Activated naive CD4-positive, alpha-beta T cell (primary cell): ENCODE data around the gene ZNF780B.
"Not testable (repeated sequence)": the region's sequence is repeated elsewhere in the genome, so short reads cannot be mapped to it uniquely, and the experiment has no call there.

Experiments used
- DNase-seq, 4 experiments: peaks; one replicate each; lab custom pipeline; 2025; lab: John Stamatoyannopoulos, UW

ZNF780B gene

GRCh38 chr19:40038047-40038446 is 18.0 kb downstream of the ZNF780B start:
- not testable (repeated sequence) for DNase-seq

GRCh38 chr19:40035996-40036395 is 20.0 kb downstream of the ZNF780B start:
- DNase-seq: no peak

- DNase-seq: no peak
Measured at GRCh38 chr19:40033989-40034560, 22.0 kb downstream of the ZNF780B start.

GRCh38 chr19:40026597-40026970 is 29.4 kb downstream of the ZNF780B start:
- no peak for DNase-seq

- no peak for DNase-seq
Measured at GRCh38 chr19:40025938-40026596, 30.0 kb downstream of the ZNF780B start.

GRCh38 chr19:40023969-40024368 is 32.1 kb downstream of the ZNF780B start:
- DNase-seq: no peak

GRCh38 chr19:40013991-40014390 is 42.0 kb downstream of the ZNF780B start:
- no peak for DNase-seq

- no peak for DNase-seq
Measured at GRCh38 chr19:40009674-40010073, 46.4 kb downstream of the ZNF780B start.

- no peak for DNase-seq
Measured at GRCh38 chr19:40006273-40006691, 49.7 kb downstream of the ZNF780B start.

- DNase-seq: no peak
Measured at GRCh38 chr19:40005691-40006272, 50.2 kb downstream of the ZNF780B start.

GRCh38 chr19:39998501-39998900 is 57.5 kb downstream of the ZNF780B start:
- DNase-seq: no peak

GRCh38 chr19:39997638-39998216 is 58.3 kb downstream of the ZNF780B start:
- no peak for DNase-seq

GRCh38 chr19:39996811-39997637 is 59.0 kb downstream of the ZNF780B start, which contains the start of gene ZNF546:
Gene ZNF546, plus strand, starts transcription at chr19:39997060. Its CDS starts 1,267 bp downstream, at chr19:39998327.
- DNase-seq: peak; percentile 66 to 83 (median 76)

GRCh38 chr19:39996218-39996810 is 59.7 kb downstream of the ZNF780B start:
- DNase-seq: peak in 1 of 4 experiments; percentile 39

GRCh38 chr19:39995794-39996193 is 60.2 kb downstream of the ZNF780B start:
- DNase-seq: no peak

- no peak for DNase-seq
Measured at GRCh38 chr19:39994361-39994760, 61.7 kb downstream of the ZNF780B start.

- no peak for DNase-seq
Measured at GRCh38 chr19:39993605-39994004, 62.4 kb downstream of the ZNF780B start.

GRCh38 chr19:39987596-39987995 is 68.4 kb downstream of the ZNF780B start:
- DNase-seq: no peak

- DNase-seq: no peak
Measured at GRCh38 chr19:39987167-39987566, 68.9 kb downstream of the ZNF780B start.

- DNase-seq: no peak
Measured at GRCh38 chr19:39986643-39987042, 69.4 kb downstream of the ZNF780B start.

GRCh38 chr19:39983695-39984300 is 72.2 kb downstream of the ZNF780B start:
- DNase-seq: no peak
